ENCODE results near the gene EMILIN3.

GRCh38 chr20:41398408-41398807, 31.8 kb upstream of the EMILIN3 start:
- TF ChIP-seq CTCF (conservative IDR thresholded peaks at IDR 0.05; ENCODE audit: low read length) (no peak), EZH2phosphoT487 (IDR thresholded peaks at IDR 0.05; ENCODE audit: borderline replicate concordance, low read depth, low read length) (no peak)
